Mesangial cell (primary cell): ENCODE results near the gene ARPC1A. TPM values are rescaled to one million over a fixed set of nuclear protein-coding genes. Genes with fewer than 3 reads are reported as not detected.

Experiments
- total RNA-seq: library from RNA; depleted of rRNA; stranded (reverse); fragments of >200 nt; gene quantifications from 2 replicates; pipeline ENCODE4 v1.2.3, GENCODE V29; 2015

The ARPC1A gene
- 147 and 185 TPM in 2 replicates for total RNA-seq

GRCh38 chr7:99325592-99326407, at the start of gene ARPC1A:
ARPC1A (plus strand) TSS chr7:99325898; CDS start chr7:99333354, 7,456 bp downstream.

GRCh38 chr7:99374111-99375064, 48.7 kb downstream of the ARPC1A start, which contains the start of gene ARPC1B:
ARPC1B (plus strand) TSS chr7:99374730; CDS start chr7:99385715, 10,985 bp downstream.

GRCh38 chr7:99408379-99409191, 82.9 kb downstream of the ARPC1A start, which contains the start of the genes BUD31 and PDAP1:
BUD31 (plus strand) TSS chr7:99408969; CDS start chr7:99411093, 2,124 bp downstream.
PDAP1 (minus strand) TSS chr7:99408597; CDS start chr7:99408548, 49 bp downstream.

Other genes starting within 250 kb of the ARPC1A start
- gene SMURF1, start 181.8 kb upstream of the ARPC1A start, total RNA-seq, result 17.6 and 21.8 TPM in 2 replicates
- gene KPNA7, start 117.8 kb upstream of the ARPC1A start, total RNA-seq, result not detected in 2 replicates
- 1.1 TPM in 1 of 2 replicates, not detected in the other for gene MYH16, start 53.1 kb upstream of the ARPC1A start, total RNA-seq
- gene ARPC1B, start 48.8 kb downstream of the ARPC1A start, total RNA-seq, result 348 and 395 TPM in 2 replicates
- gene PDAP1, start 82.7 kb downstream of the ARPC1A start, total RNA-seq, result 23.5 and 58.7 TPM in 2 replicates
- gene BUD31, start 83.1 kb downstream of the ARPC1A start, total RNA-seq, result 65.4 and 79.7 TPM in 2 replicates
- 6.2 and 9.5 TPM in 2 replicates for gene PTCD1, start 112.9 kb downstream of the ARPC1A start, total RNA-seq
- 23.1 and 37.5 TPM in 2 replicates for gene CPSF4, start 113.0 kb downstream of the ARPC1A start, total RNA-seq
- 1,186 and 1,721 TPM in 2 replicates for gene ATP5MF, start 140.3 kb downstream of the ARPC1A start, total RNA-seq
- 3.1 and 7.5 TPM in 2 replicates for gene ZNF789, start 147.0 kb downstream of the ARPC1A start, total RNA-seq
- 7.7 and 10.8 TPM in 2 replicates for gene ZNF394, start 174.4 kb downstream of the ARPC1A start, total RNA-seq
- 5.4 and 6.8 TPM in 2 replicates for gene ZKSCAN5, start 178.8 kb downstream of the ARPC1A start, total RNA-seq
- 2.6 and 3.9 TPM in 2 replicates for gene FAM200A, start 226.2 kb downstream of the ARPC1A start, total RNA-seq
- 48.9 and 53.7 TPM in 2 replicates for gene ZNF655, start 232.7 kb downstream of the ARPC1A start, total RNA-seq